ENCODE data around the gene CRY1.
"Not testable (repeated sequence)": the region's sequence is repeated elsewhere in the genome, so short reads cannot be mapped to it uniquely, and the experiment has no call there.

The CRY1 gene

DNA sequence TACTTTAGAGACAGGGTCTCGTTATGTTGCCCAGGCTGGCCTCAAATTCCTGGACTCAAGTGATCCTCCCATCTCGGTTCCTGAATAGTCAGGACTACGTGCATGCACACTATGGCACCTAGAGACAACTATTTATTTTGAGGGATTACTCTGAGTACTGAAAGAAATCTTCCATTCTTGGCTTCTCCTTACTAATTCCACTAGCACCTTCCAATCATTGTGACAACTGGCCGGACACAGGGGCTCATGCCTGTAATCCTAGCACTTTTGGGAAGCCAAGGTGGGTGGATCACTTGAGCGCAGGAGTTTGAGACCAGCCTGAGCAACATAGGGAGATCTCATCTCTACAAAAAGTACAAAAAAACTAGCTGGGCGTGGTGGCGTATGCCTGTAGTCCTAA lies 64.3 kb downstream of the CRY1 start:
- POLR2A ChIA-PET = interaction anchor here (1.0 kb wide), 1 partner anchor 43 kb away, joined by 5 read pairs; no protein-coding TSS in a partner anchor
- CTCF ChIA-PET = no interaction called here
- H3K4me3 ChIP-seq (ENCODE audit: low read depth, low read length) = no peak overlapping the region
- no peak for DNase-seq (ENCODE audit: low read depth, low spot score)
- TF ChIP-seq CTCF (IDR thresholded peaks at IDR 0.05; ENCODE audit: insufficient read depth, low read length, missing control alignments) = no peak

DNA sequence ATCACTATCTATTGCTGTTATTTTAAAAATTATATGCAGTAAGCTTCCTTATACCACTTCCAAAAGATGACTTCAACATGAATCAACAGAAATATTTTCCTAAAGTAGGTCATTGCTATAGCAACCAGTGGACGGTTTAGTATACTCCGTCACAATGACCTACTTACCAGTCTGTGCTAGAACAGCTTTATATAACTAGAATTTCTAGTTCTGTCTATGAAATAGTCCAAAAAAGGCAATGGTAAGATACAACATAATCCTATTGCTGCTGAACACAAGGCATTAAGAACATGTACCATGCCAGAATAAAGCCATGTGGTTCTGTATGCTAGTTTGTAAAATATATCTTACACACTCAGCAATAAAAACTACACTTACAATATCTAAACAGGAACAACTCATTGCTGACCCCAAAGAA lies 65.7 kb downstream of the CRY1 start:
- no peak for TF ChIP-seq CTCF (IDR thresholded peaks at IDR 0.05; ENCODE audit: insufficient read depth, low read length, missing control alignments)
- POLR2A ChIA-PET = no interaction called here
- DNase-seq (ENCODE audit: low read depth, low spot score) = peak; percentile 93
- CTCF ChIA-PET = no interaction called here
- H3K4me3 ChIP-seq (ENCODE audit: low read depth, low read length) = no peak overlapping the region

GRCh38 chr12:107026806-107027635 lies 66.3 kb downstream of the CRY1 start:
- ChIA-PET POLR2A (no interaction called here), CTCF (no interaction called here)
- DNase-seq (ENCODE audit: low read depth, low spot score) = no peak
- TF ChIP-seq CTCF (IDR thresholded peaks at IDR 0.05; ENCODE audit: insufficient read depth, low read length, missing control alignments) = no peak
- H3K4me3 ChIP-seq (ENCODE audit: low read depth, low read length) = no peak overlapping the region

DNA sequence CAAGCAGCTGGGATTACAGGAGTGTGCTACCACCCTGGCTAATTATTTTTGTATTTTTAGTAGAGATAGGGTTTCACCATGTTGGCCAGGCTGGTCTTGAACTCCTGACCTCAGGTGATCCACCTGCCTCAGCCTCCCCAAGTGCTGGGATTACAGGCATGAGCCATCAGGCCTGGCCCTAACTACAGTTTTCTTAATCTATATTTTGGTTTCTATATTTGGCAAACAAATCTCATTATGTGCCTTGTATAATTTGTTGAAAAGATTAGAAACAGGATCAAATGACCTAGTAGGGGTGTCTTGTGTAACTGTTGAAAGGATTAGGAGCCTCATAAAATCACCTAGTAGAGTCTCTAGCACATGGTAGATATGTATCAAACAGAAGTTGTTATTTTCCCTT lies 67.0 kb downstream of the CRY1 start:
- DNase-seq (ENCODE audit: low read depth, low spot score); CTCF ChIA-PET; POLR2A ChIA-PET: not testable (repeated sequence)

GRCh38 chr12:107025671-107026070 lies 67.7 kb downstream of the CRY1 start:
- no peak for TF ChIP-seq CTCF (IDR thresholded peaks at IDR 0.05; ENCODE audit: insufficient read depth, low read length, missing control alignments)
- ChIA-PET CTCF (no interaction called here), POLR2A (no interaction called here)
- no peak for DNase-seq (ENCODE audit: low read depth, low spot score)
- H3K4me3 ChIP-seq (ENCODE audit: low read depth, low read length) = no peak overlapping the region

More for the DNA sequence above, 67.0 kb downstream of the CRY1 start:
- H3K4me3 ChIP-seq (ENCODE audit: low read depth, low read length) = not testable (repeated sequence)

DNA sequence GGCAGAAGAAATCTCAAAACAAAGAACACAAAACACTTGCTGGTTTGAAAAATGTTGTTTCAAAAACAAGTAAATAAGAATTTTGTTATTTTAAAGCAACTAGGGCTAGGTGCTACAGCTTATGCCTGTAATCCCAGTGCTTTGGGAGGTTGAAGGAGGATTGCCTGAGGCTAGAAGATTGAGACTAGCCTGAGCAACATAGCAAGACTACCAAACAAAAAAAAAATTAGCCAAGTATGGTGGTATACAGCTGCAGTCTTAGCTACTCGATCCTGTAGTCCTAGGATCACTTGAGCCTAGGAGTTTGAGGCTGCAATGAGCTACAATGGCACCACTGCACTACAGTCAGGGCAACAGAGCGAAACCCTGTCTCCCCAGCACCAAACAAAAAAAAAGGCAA lies 73.8 kb downstream of the CRY1 start:
- CTCF ChIA-PET = no interaction called here
- no peak for DNase-seq (ENCODE audit: low read depth, low spot score)
- TF ChIP-seq CTCF (IDR thresholded peaks at IDR 0.05; ENCODE audit: insufficient read depth, low read length, missing control alignments) = no peak
- POLR2A ChIA-PET = no interaction called here
- H3K4me3 ChIP-seq (ENCODE audit: low read depth, low read length) = no peak overlapping the region

DNA sequence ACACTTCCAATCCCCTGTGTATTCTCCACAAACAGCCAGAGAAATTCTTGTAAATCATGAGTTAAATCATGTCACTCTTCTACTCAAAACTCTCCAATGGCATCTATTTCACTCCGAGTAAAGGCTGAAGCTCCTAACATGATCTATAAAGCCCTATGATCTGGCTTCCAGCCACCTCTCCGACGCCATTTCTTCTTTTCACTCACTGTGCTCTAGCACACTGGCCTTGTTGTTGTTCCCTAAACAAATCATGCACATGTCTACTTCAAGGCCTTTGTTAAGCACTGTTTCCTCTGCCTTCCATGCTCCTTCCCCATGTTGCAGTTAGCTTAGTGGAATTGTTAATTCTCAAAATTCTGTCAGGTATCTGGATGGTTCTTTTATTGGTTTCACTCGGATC lies 76.3 kb downstream of the CRY1 start:
- CTCF ChIA-PET = interaction anchor here (1.1 kb wide), 1 partner anchor 9 kb away, joined by 3 read pairs; no protein-coding TSS in a partner anchor
- no peak for TF ChIP-seq CTCF (IDR thresholded peaks at IDR 0.05; ENCODE audit: insufficient read depth, low read length, missing control alignments)
- POLR2A ChIA-PET = interaction anchor here (0.6 kb wide), 1 partner anchor 44 kb away, joined by 3 read pairs; no protein-coding TSS in a partner anchor

More for the DNA sequence above, 76.3 kb downstream of the CRY1 start:
- DNase-seq (ENCODE audit: low read depth, low spot score) = no peak
- no peak overlapping the region for H3K4me3 ChIP-seq (ENCODE audit: low read depth, low read length)

Measured in AG04449 (cell line).